ENCODE data around the gene SLC25A44.
"Not testable (repeated sequence)": the region's sequence is repeated elsewhere in the genome, so short reads cannot be mapped to it uniquely, and the experiment has no call there.

Gene SLC25A44

DNA sequence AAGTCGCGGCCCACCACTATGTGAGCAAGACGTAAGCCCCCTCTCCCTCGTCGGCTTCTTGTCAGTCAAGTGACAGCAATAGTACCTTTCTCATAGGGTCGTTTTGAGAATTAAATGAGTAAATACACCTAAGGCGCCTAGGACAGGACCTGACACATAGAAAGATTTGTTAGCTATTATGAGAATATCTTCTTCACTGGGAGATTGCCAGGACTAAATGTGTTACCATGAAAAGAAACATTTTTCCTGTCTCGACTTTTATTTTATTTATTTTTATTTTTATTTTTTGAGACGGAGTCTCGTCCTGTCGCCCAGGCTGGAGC is 19.7 kb downstream of the SLC25A44 start:
- H3K4me2 ChIP-seq = peak overlapping the region; percentile 70
- peak overlapping the region; percentile 99 for H3K4me3 ChIP-seq (IDR thresholded peaks at IDR 0.05; ENCODE audit: insufficient read depth, low read depth, low read length)
- no peaks in the 10 kb centered on the region for H3K27me3 ChIP-seq (ENCODE audit: insufficient read depth, low read depth)
- H4K20me1 ChIP-seq (ENCODE audit: insufficient read depth) = no peaks in the 10 kb centered on the region
- peaks cover 34% of the 10 kb centered on the region for H3K4me1 ChIP-seq (ENCODE audit: low read depth, poor library complexity, severe bottlenecking)
- TF ChIP-seq, protein P1, sequence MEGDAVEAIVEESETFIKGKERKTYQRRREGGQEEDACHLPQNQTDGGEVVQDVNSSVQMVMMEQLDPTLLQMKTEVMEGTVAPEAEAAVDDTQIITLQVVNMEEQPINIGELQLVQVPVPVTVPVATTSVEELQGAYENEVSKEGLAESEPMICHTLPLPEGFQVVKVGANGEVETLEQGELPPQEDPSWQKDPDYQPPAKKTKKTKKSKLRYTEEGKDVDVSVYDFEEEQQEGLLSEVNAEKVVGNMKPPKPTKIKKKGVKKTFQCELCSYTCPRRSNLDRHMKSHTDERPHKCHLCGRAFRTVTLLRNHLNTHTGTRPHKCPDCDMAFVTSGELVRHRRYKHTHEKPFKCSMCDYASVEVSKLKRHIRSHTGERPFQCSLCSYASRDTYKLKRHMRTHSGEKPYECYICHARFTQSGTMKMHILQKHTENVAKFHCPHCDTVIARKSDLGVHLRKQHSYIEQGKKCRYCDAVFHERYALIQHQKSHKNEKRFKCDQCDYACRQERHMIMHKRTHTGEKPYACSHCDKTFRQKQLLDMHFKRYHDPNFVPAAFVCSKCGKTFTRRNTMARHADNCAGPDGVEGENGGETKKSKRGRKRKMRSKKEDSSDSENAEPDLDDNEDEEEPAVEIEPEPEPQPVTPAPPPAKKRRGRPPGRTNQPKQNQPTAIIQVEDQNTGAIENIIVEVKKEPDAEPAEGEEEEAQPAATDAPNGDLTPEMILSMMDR (conservative IDR thresholded peaks at IDR 0.05; ENCODE audit: low read depth, low read length) = no peak
- H2AFZ ChIP-seq (ENCODE audit: low read depth) = peak overlapping the region; percentile 72
- peak overlapping the region; percentile 84 for H3K9ac ChIP-seq
- H3K27ac ChIP-seq = peak overlapping the region; percentile 75
- H3K79me2 ChIP-seq (ENCODE audit: insufficient read depth, low read depth) = peaks cover 20% of the 10 kb centered on the region; the same call in 1 of the 2 replicates
- no peaks in the 10 kb centered on the region for H3K36me3 ChIP-seq (ENCODE audit: insufficient read depth)

DNA sequence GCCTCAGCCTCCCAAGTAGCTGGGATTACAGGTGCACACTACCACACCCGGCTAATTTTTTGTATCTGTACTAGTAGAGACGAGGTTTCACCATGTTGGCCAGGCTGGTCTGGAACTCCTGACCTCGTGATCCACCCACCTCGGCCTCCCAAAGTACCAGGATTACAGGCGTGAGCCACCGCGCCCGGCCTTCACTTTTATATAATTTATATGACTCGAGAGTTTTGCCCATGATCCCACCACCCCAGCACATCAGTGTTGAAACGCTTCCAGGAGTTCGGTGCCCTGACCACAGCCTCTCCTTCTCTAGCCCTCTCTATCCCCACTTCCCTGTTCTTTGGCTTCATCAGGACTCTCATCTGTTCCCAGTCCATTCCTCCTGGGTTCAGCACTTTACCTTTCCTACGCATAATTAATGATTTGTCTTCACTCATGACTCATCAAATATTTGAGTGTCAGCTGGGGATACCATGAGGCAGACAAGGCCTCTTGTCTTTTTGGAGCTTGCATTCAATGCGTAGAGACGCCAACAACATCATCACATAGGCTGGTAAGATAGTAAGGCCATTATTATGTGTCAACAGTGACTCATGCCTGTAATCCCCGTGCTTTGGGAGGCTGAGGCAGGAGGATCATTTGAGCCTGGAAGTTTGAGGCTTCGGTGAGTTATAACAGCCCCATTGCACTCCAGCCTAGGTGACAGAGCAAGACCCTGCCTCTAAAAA is 20.3 kb downstream of the SLC25A44 start:
- H2AFZ ChIP-seq (ENCODE audit: low read depth) = no peak overlapping the region

DNA sequence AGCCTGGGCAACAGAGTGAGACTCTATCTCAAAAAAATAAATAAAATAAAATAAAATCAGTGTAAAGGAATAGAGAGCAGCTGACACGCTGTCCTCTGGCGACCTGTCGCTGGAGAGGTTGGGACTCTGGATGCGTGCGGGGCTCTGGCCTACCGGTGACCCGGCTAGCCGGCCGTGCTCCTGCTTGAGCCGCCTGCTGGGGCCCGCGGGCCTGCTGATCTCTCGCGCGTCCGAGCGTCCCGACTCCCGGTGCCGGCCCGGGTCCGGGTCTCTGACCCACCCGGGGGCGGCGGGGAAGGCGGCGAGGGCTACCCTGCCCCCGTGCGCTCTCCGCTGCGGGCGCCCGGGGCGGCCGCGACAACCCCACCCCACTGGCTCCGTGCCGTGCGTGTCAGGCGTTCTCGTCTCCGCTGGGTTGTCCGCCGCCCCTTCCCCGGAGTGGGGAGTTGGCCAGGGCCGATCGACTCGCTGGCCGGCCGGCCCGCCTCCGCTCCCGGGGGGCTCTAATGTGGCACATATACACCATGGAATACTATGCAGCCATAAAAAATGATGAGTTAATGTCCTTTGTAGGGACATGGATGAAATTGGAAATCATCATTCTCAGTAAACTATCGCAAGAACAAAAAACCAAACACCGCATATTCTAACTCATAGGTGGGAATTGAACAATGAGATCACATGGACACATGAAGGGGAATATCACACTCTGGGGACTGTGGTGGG is 22.6 kb downstream of the SLC25A44 start:
- not testable (repeated sequence) for H3K36me3 ChIP-seq (ENCODE audit: insufficient read depth)
- peaks cover 37% of the 10 kb centered on the region; the same call in 1 of the 2 replicates for H3K79me2 ChIP-seq (ENCODE audit: insufficient read depth, low read depth)

More for the DNA sequence above, 20.3 kb downstream of the SLC25A44 start:
- peaks cover 24% of the 10 kb centered on the region; the same call in 1 of the 2 replicates for H3K79me2 ChIP-seq (ENCODE audit: insufficient read depth, low read depth)
- no peaks in the 10 kb centered on the region for H3K27me3 ChIP-seq (ENCODE audit: insufficient read depth, low read depth)
- peaks cover 34% of the 10 kb centered on the region for H3K4me1 ChIP-seq (ENCODE audit: low read depth, poor library complexity, severe bottlenecking)
- no peaks in the 10 kb centered on the region for H3K36me3 ChIP-seq (ENCODE audit: insufficient read depth)
- H3K9ac ChIP-seq = peak overlapping the region; percentile 84
- peak overlapping the region; percentile 70 for H3K4me2 ChIP-seq
- H3K27ac ChIP-seq = peak overlapping the region; percentile 75; the same call in 1 of the 2 replicates
- H3K4me3 ChIP-seq (IDR thresholded peaks at IDR 0.05; ENCODE audit: insufficient read depth, low read depth, low read length) = peak overlapping the region; percentile 99
- TF ChIP-seq, protein P1 (conservative IDR thresholded peaks at IDR 0.05; ENCODE audit: low read depth, low read length) = no peak
- no peaks in the 10 kb centered on the region for H4K20me1 ChIP-seq (ENCODE audit: insufficient read depth)

DNA sequence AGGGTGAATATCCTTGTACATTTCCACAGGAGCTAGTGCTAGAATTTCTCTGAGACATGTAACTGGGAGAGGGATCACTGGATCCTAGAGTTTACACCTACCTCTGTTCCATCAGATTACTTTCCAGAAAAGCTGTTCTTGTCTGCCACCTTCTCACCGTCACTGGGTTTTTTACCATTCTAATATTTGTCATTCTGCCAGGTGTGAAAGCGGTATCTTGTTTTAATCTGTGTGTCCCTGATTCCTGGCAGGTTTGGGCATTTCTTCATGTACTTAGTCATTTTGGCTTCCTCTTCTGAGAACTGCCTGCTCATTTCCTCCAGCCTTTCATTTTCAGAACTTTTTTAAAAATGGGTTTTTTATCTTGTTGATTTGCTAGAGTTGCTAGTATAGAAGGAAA is 24.0 kb downstream of the SLC25A44 start:
- no peak overlapping the region for H3K4me3 ChIP-seq (IDR thresholded peaks at IDR 0.05; ENCODE audit: insufficient read depth, low read depth, low read length)
- peaks cover 37% of the 10 kb centered on the region; the same call in 1 of the 2 replicates for H3K79me2 ChIP-seq (ENCODE audit: insufficient read depth, low read depth)
- H3K27me3 ChIP-seq (ENCODE audit: insufficient read depth, low read depth) = no peaks in the 10 kb centered on the region
- no peaks in the 10 kb centered on the region for H4K20me1 ChIP-seq (ENCODE audit: insufficient read depth)
- no peaks in the 10 kb centered on the region for H3K36me3 ChIP-seq (ENCODE audit: insufficient read depth)
- TF ChIP-seq, protein P1 (conservative IDR thresholded peaks at IDR 0.05; ENCODE audit: low read depth, low read length) = no peak
- H3K4me2 ChIP-seq = peak overlapping the region; percentile 7; the same call in 1 of the 2 replicates
- H3K27ac ChIP-seq = peak overlapping the region; percentile 4; the same call in 1 of the 2 replicates
- H2AFZ ChIP-seq (ENCODE audit: low read depth) = no peak overlapping the region
- no peak overlapping the region for H3K9ac ChIP-seq
- H3K4me1 ChIP-seq (ENCODE audit: low read depth, poor library complexity, severe bottlenecking) = peaks cover 50% of the 10 kb centered on the region

More for the DNA sequence above, 22.6 kb downstream of the SLC25A44 start:
- not testable (repeated sequence) for H4K20me1 ChIP-seq (ENCODE audit: insufficient read depth); H3K4me2 ChIP-seq; H3K9ac ChIP-seq; H3K27me3 ChIP-seq (ENCODE audit: insufficient read depth, low read depth); H3K4me3 ChIP-seq (IDR thresholded peaks at IDR 0.05; ENCODE audit: insufficient read depth, low read depth, low read length); H2AFZ ChIP-seq (ENCODE audit: low read depth); H3K27ac ChIP-seq
- peaks cover 44% of the 10 kb centered on the region for H3K4me1 ChIP-seq (ENCODE audit: low read depth, poor library complexity, severe bottlenecking)

Measured in KMS-11 (cell line).